Measurements from ENCODE around the gene ADGRL1.
"Not testable (repeated sequence)": the region's sequence is repeated elsewhere in the genome, so short reads cannot be mapped to it uniquely, and the experiment has no call there.

Gene ADGRL1

GRCh38 chr19:14186684-14187083 is 19.3 kb downstream of the ADGRL1 start:
- not testable (repeated sequence) for DNase-seq

DNA sequence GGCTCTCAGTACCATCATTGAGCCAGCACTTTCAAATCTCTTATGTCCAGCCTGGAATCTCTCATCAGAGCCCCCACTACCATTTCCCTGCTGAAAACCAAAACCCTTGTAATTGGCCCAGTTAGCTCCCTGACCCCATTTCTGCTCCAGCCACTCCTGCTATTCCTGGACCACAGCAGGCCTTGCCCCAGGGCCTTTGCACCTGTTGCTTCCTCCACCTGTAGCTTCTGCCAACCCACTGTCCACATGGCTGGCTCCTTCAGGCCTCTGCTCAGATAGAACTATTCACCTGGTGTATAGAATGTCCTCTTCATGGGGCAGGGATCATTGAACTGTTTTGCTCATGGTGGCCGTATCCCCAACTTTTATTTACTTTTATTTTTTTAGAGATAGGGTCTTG is 20.3 kb downstream of the ADGRL1 start:
- not testable (repeated sequence) for DNase-seq

GRCh38 chr19:14185158-14185557 is 20.8 kb downstream of the ADGRL1 start:
- no peak for DNase-seq

DNA sequence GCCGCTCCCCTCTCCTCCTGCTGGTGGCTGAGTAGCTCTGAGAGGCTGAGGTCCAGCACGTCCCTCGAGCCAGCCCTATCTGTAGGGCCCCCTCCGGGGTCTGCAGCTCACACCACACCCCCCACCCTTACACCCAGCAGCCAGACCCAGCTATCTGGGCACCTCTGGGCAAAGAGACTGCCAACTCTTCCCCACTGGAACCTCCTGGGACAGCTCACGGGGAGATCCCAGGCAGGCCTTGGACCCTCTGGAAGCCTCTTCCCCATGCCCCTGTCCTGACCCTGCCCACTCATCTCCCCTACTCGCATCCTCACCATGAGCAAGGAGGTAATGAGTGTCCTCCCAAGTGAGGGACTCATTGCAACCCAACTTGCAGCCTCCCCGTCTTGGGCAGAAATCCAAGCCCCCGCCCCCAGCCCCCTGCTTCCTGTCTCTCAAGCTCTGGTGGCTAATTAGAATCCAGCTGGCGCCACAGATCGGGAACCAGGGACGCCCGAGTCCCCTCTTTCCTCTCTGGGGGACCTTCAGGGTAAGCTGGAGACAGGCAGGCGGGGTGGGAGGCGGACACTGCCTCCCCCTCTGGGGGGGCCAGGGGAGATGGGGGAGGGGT is 22.1 kb downstream of the ADGRL1 start:
- no peak for DNase-seq

GRCh38 chr19:14182476-14182875 is 23.5 kb downstream of the ADGRL1 start:
- no peak for DNase-seq

DNA sequence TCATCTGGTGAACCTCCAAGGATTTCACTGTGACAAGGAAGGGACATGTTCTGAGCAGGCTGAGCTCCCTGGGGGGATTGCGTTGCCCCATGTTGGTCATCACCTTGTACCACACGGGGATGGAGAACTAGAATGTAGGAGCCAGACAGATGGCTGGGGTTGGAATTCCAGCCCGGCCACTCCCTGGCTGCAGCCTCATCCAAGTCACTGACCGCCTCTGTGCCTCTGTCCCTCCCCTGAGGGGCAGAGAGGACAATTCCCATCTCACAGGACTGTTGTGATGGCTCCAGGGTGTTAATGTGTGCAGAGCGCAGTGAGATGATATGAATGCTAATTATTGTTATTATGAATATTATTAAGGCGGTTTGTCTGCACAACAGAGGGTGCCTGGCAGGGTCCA is 24.1 kb downstream of the ADGRL1 start:
- no peak for DNase-seq

- not testable (repeated sequence) for DNase-seq
Measured at GRCh38 chr19:14181199-14181598, 24.8 kb downstream of the ADGRL1 start.

DNA sequence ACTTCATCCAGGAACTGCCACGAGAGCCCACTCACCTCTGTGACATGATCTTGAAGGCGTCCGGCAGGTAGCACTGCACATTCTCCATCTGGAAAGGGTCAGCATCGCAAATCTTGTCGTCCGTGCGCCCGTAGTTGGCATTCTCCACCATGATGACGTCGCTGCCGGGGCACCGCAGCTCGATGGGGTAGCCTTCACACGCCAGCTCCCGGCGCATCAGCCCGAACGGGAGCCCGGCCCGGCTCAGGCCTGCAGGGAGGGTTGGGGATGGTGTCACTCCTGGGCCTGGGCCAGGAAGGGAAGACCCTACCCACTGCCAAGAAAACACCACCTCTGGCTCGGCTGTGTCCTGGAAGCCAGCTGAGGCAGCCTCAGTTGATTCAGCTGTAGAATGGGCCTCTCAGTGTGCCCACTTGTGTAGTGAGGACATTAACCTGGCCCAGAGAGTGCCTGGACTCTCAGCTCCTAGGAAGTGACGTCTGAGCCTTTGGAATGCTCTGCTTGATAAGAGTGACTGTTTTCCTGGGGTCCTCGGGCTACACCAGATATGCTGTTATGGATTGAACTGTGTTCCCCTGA is 28.4 kb downstream of the ADGRL1 start:
- DNase-seq = no peak

- DNase-seq = no peak
Measured at GRCh38 chr19:14175351-14175792, 30.6 kb downstream of the ADGRL1 start.

DNA sequence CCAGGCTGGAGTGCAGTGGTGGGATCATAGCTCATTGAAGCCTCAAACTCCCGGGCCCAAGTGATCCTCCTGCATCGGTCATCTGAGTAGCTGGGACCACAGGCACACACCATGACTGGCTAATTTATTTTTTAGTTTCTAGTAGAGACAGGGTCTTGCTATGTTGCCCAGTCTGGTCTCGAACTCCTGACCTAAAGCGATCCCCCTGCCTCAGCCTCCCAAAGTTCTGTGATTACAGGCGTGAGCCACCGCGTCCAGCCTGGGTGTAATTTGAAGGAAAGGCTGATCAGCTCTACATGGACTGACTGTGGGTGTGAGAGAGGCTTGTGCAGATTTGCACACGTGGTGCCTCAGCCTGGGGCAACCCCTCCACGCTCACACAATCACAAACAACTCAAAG is 31.1 kb downstream of the ADGRL1 start:
- DNase-seq = no peak

- DNase-seq = no peak
Measured at GRCh38 chr19:14168993-14169392, 37.0 kb downstream of the ADGRL1 start.

DNA sequence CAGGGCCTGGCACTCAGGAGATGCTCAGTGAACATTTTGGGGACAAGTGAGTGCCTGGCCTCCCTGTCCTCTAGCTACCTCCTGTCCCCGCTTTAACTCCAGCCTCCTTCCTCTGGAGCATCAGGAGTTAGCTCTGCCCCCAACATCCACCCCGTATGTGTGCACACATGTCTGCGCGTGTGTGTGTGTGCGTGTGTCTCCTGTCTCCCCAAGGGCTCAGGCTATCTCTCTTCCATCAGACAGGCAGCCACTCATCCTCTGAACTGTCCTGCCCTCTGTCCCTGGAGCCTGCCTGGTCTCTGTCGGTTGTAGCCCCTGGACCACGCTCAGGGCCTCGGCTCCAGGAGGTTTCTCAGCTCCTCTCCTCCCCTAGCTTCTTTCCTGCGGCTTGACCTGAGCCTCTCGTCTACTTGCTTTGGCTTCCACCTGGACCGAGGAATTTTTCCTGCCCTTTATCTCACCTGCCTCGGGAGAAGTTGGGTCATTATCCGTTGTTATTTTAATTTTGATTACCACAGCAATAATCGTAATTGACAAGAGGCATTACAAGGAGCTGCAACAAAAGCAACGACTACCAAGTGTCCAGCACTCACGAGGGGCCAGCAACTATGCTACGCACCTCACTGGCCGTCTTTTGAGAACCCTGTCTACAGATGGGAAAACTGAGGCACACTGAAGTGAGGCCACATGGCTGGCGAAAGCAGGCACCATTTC is 37.6 kb downstream of the ADGRL1 start:
- no peak for DNase-seq

DNA sequence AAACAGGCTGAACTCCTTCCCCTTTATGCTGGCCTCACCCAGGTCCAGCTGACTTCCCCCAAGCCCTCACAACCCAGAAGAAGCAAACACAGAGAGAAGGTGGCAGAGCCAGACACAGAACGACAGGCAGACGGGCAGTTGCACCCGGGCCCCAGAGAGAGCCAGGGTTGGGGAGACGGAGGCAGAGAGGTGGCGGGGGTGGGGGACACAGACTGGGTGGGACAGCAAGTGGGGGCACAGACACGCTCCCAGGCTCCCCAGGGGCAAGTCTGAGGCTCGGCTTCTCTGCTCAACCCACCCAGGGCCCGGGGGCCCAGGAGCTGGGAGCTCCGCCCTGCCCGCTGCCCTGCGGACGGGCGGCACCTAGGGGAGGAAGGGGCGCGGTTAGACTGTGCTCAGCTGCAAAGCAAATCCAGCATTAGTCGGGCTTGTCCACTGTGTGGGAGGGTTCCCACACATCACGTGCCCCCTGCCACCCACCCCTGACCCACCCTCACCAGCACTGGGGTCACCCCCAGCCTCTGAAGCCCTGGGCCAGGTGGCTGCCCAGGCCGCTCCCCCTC is 38.3 kb downstream of the ADGRL1 start:
- no peak for DNase-seq

GRCh38 chr19:14166999-14167575 is 38.9 kb downstream of the ADGRL1 start:
- DNase-seq = no peak

GRCh38 chr19:14165990-14166830 is 39.8 kb downstream of the ADGRL1 start:
- no peak for DNase-seq

GRCh38 chr19:14164724-14165493 is 41.1 kb downstream of the ADGRL1 start:
- no peak for DNase-seq

GRCh38 chr19:14164082-14164481 is 41.9 kb downstream of the ADGRL1 start:
- DNase-seq = no peak

DNA sequence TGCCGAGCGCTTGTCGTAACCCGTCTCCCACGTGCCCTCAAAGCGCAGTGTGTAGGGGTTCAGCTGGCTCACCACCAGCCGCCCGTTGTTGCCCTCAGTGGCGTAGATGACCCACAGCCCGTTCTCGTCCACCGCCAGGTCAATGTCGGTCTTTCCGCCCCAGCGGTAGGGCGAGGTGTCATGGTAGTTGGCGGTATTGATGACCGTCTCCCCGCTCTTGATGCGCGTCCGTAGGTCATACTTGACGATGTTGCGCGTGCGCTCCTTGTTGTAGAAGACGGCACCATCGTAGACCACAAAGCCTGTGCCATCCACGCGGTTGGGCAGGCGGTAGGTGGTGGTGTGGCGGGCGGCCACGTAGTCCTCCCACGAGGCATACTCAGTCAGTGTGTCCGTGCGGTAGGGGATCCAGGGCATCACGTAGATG is 43.1 kb downstream of the ADGRL1 start:
- DNase-seq = no peak

GRCh38 chr19:14161305-14161704 is 44.7 kb downstream of the ADGRL1 start:
- no peak for DNase-seq

DNA sequence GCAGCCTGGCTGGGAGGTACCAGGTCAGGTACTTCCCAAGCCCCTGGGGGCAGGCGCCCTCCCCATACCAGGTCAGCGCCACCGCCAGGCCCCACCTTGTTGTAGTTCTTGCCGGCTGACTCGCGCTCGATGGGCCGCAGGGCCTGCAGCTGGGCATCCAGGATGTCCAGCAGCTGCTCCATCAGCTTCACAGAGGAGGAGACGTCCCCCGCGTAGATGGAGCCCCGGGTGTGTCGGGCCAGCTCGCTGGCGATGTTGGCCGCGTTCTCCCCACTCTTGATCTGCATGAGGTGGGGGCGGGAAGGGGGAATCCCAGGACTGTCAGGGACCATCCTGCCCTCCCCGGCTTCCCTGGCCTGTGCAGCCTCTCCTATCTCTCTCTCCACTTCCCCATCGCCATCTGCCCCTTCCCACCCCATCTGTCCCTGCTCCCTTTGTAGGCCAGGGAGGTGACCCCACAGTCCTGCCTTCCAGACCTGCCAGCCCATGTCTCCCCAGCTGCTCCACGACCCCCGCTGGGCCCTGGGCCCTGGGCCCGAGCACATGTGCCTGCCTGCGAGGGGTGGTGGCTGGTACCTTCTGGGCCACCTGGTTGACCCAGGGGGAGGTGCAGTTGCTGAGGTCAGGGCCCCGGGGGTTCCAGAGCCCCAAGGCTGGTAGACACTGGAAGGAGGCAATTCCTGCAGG is 45.8 kb downstream of the ADGRL1 start:
- no peak for DNase-seq

GRCh38 chr19:14159059-14159458 is 46.9 kb downstream of the ADGRL1 start:
- no peak for DNase-seq

Data from 8988T (cell line).